ACHN (cell line): Measurements from ENCODE around the gene PHLDA2.

ENCODE experiments used
- DNase-seq: peaks from one replicate; pipeline ENCODE4 v3.0.0-alpha.2; 2015
- in situ Hi-C: cut with HindIII; loops from 2 replicates; pipeline ENCODE4 v1.10.0; 2017; ENCODE audit warnings: low sequenced_read_pairs, low pct_ligation_motif_present, low pct_unique_long_range_greater_than_20kb

The PHLDA2 gene

DNA sequence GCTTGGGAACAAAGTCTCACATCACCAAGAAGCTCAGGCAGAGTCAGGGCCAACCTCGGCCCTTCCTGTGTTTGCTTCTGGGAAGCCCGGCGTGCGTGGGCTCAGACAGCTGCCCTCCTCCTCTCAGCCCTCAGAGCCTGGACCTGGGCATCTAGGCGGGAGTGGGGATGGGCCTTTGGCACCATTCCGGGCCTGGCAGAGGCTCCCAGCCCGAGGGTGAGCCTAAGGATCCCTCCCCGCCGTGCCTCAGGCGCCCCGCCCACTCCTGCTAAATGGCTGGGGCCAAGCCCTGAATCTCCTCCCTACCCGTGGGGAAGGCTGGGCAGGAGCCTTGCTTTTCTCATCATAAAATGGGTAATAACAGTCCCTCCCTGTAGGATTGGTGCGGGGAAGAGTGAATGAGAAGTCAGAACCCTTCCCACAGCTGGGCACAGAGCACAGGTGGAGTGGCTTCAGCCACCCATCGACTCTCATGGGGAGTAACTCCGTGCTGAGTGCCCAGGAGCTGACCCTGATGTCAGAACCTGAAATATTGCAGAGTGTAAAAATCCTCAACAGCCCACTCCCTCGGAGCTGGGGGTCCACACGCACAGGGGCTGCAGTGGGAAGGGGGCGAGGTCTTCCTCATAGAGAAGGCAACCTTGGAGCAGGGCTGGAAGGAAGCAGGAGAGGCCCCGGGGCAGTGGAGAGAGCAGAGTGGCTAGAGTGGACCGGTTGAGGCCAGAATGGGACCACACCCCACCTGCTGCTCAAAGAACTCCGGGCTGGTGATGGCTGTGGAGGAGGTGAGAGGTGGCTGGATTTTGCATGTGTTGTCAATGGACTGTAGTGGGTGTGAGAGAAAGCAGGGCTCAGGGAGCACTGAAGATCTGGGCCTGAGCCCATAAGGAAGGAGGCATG lies 24.8 kb downstream of the PHLDA2 start:
- in situ Hi-C loops: no loop called here
- no peak for DNase-seq

DNA sequence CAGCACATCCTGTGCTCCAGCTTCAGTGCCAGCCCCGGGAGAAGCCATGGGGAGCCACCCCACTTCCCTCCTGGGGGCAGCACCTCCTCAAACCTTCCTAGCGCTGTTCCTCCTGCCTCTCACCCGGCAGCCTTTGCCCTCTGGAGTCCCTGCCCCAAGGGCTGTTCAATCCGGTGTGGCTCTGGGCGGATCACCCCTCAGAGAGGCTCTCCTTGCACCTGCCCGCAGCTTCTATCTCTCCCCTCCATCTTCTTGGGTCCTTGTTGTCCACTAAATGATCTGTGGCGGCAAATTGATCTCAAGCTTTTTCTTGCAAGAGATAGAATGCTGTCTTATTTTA lies 25.6 kb downstream of the PHLDA2 start:
- no peak for DNase-seq
- in situ Hi-C loops: no loop called here

DNA sequence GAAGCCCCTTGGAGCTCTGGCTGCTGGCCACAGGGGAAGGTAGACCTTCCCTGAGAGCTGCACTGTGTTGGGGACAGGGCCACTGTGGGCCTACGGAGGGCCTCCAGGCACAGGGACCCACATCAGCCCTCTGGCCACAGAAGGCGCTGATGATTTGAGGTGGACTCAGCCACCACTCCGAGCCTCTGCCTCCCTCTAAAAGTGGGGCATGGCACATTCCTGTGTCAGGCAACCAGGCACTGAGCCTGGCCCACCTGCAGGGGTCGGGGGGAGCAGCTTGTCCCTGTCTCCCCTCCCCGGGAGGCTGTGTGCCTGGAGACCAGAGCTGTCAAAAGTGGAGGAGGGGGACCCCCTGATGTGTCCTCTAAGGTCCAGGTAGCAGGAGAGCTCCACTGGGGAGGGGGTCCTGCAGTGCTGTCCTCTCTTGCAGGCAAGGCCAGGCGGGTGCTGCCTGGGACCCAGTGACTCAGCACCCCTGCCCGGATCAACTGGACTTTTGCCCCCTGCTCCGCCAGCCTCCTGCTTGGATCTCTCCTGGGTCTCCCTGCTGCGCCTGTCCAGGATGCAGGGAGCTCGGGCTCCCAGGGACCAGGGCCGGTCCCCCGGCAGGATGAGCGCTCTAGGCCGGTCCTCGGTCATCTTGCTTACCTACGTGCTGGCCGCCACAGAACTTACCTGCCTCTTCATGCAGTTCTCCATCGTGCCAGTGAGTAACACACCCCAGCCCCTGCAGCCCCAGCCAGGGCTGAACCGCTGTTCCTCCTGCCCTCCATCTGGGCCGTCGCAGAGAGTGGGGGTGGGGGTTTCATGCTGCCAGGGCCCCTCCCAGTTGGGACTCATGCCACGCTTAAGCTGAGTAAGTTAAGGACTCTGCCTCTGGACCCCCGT lies 26.2 kb downstream of the PHLDA2 start:
- in situ Hi-C loops: no loop called here
- DNase-seq: peak; percentile 44

DNA sequence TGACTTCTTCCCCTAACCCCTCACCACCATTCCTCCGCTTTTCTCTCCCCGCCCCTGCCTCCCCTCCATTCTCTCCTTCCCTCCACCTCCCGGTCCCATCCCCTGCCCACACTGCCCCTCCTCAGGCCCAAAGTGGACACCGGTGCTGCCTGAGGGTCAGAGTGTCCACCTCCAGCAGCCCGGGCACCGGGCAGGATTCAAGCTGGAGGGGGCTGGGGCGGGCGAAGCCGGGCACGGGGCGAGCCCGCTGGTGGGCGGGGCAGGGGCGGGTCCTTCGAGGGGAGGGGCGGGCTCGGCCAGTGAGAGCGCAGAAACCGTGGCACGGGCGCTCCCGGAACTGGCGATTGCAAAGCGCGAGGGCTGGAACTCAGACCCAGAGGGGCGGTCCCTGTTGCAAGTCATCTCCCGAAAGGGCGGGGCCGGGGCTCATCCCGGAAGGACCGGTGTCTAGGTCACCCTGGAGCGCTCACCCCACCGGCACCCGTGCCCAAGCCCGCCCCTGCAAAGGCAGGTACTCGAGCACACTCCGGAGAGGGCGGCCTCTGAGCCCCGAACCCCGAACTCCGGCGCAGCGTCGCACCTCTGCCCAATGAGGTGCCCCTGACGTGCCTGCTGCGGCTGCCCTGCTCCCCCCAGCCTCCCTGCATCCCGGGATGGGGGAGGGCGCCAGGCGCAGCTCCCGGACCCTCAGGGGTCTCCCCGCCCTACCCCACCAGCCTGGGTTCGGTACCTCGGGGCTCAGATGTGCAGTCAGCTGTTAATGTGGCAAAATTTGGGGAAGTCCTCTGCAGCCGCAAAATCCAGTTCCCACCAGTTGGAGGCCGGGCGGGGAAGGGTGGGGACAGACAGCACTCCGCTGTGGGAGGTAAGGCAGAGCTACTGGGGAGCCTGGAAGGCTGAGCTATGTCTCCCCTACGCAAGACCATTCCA lies 27.1 kb downstream of the PHLDA2 start:
- peak; percentile 91 for DNase-seq
- in situ Hi-C loops: no loop called here

DNA sequence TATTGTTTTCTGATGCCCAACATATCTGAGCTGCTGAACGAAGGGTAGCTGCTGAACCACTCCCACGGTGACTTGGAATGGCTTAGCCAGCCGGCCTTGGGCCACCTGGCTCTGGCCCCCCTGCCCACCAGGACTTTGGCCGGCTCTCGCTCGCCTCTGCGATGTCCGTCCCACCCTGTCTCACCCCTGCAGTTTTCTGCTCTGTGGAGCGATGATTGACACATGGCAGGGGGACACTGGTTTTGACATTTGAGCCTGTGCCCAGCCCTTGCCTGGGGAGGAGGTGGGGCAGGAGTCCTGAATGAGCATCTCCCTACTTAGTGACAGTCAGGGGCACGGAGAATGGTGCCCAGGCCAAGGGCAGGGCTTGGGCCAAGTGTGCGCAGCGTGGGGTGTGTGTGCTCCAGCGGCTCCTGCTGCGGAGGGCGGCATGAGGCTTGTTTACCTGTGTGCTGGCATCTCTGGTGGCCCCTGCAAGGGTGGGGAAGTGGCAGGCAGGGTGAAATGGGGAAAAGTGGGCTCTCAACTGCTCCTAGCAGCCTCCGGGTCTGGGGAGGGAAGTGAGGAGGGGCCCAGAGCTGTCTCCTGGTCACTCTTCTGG lies 27.9 kb downstream of the PHLDA2 start:
- no peak for DNase-seq
- in situ Hi-C loops: no loop called here

DNA sequence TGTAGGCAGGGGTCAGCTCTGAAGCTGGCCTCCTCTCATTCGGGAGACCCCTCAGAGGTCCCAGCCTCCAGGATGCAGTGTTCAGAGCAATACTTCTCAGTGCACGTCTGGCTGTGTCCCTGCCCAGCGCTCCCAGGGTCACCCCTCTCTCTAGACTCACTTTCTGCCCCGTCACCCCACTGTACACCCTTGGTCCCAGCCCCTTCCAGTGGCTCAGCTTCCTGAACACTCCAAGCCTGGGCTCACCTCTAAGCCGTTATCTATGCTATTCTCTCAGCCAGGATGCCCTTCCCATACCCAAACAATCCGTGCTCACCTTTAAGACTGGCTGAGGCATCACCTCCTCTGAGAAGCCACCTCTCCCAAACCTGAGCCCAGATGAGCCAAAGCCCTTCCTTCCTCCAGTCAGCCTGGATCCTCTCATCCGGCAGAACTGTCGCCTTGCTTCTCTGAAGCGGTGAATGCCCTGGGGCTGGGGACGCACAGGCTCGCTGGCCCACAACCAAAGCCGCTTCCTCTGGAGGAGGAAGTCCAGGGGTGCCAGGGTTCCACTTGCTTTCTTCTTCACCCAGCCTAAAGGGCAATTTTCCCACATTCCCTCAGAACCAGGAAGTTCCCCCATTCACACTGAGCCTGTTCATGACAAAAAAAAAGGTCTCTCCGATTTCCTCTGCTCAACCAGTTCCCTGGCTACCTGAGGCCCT lies 30.0 kb downstream of the PHLDA2 start:
- in situ Hi-C loops: no loop called here
- DNase-seq: no peak

DNA sequence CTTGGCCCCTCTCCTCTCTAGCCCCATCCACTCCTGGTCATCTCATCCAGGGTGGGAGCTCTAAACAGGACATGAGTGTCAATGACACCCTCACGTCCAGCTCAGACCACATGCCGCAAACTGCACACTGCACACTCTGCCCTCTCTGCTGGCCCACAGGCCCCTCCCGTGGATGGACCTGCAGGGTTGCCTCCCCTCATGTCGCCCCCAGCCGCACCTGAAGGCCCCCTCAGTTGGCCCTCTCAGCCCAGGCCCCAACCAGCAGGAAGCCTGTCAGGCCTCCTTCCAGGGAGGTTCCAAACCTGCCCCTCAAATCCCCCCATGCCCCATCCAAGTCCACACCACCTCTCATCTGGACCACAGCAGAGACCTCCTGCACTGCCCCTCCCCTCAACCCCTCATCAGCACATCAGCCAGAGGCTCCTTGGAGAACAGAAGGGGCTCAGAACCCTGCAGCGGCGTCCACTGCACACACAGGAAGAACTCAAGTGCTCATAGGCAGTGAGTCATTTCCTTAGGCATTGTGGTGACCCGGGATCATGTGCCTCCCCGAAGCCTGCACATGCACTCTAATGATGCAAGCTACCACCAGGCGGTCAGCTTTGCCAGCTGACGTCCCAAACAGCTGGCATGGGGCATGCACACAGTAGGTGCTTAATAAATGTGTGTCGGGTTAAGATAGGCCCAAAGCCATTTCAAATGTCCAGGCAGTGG lies 30.7 kb downstream of the PHLDA2 start:
- in situ Hi-C loops: no loop called here
- peak; percentile 73 for DNase-seq

DNA sequence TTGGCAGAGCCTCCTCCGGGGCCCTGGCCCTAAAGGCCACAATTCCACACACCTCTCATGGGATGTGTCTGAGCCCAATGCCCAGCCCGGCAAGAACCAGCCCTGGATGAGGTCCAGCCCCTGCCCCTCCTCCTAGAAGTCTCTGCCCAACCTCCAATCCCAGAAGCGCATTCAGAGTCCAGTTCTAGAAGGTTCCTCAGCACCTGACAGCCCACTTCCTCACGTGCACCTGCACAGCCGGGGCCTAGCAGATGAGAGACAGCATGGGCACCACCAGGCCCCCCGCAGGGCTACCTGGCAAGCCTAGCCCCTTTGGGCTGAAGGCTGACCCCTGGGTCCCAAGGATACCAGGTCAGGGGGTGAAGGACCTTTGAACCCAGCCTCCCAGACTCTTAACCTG lies 32.2 kb downstream of the PHLDA2 start:
- in situ Hi-C loops: no loop called here
- DNase-seq: no peak

DNA sequence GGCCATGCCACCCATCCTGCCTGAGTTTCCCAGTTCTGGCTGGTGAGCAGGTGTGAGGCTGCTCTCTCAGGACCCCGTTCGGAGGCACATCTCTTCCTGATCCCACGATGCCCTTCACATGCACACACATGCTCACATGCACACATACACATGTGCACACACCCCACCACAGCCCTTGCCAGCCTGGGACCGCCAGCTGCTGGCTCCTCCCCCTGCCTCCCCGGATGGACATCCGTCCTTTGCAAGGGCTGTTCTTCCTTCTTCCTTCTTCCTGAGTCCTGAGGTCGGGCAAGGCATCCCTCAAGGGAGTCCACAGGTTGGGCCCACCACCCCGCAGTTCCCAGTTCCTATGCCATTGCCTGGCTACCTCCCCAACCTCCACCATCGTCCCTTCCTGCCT lies 33.2 kb downstream of the PHLDA2 start:
- DNase-seq: no peak
- in situ Hi-C loops: no loop called here

DNA sequence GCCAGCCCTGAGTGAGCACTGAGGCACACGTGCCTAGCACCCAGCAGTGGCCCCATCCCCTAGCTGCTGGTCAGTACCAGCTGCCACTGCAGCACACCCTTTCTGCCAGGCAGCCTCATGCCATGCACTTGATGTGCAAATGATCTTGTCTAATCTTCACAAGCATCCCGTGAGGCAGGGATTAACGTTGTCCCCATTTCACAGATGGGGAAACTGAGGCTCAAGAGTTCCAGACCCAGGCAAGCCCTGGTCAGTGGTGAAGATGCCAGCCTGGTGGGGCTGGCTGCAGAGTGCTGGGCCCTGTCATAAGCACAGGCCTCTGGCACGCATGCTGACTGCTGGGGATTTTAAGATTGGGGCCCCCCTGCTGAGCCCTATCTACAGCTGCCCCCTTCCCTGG lies 35.3 kb downstream of the PHLDA2 start:
- in situ Hi-C loops: no loop called here
- no peak for DNase-seq

DNA sequence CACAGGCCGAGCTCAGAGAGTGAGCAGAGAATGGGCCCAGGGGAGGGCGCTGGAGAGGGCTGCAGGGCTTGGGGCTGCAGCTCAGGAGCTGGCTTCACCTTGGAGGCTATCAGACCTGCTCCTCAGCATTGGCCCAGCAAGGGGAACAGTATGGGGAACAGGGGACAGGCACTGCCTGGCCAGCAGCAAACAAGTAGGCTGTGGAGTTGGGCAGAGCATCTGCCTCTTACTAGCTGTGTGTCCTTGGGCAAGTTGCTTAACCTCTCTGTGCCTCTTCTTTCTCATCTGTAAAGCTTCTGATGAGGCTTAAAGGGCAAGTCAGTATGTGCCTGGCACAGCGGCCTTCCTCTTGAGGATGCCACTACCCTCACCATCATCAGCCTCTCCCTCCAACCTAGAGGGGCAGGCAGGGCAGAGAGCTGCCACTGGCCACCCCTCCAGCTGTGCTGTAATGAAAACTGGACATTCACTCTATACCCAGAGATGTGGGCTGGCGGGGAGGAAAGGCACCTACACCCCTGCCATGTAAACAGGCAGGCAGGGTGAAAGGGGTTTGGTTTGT lies 36.2 kb downstream of the PHLDA2 start:
- no peak for DNase-seq
- in situ Hi-C loops: no loop called here

DNA sequence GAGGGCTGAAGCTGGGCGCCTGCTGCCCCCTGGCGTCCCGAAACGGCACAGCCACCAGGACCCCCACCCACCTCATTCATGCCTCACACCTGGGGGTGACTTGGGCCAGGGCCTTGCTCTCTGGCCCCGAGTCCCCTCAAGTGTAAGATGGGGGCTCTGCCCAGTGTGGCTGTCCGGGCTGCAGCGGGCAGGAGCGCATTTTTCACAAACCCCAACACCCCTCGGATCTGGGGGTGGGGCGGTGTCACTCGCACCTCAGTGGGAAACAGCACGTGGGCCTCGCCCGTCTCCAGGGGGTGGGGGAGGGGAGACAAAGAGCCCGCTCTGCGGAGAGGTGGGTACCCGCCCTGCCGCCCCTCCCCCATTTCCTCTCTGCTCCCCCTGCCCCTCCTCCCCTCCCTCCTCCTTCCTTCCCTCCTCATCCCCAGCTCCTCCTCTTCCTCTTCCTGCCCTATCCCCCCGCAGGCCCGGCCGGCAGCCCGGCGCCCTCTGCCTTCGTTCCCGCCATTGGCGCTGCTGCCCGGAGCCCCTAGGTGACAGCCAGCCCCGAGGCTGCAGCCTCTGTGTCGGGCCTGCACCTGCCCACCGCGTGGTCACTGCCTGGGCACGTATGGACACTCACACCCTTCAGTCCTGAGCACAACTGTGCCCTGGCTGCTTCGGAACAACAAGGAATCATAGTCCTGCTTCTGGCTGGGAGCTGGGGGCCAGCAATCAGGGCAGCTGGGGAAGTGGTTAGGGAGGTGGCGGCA lies 36.8 kb downstream of the PHLDA2 start:
- peak; percentile 49 for DNase-seq
- in situ Hi-C loops: no loop called here

DNA sequence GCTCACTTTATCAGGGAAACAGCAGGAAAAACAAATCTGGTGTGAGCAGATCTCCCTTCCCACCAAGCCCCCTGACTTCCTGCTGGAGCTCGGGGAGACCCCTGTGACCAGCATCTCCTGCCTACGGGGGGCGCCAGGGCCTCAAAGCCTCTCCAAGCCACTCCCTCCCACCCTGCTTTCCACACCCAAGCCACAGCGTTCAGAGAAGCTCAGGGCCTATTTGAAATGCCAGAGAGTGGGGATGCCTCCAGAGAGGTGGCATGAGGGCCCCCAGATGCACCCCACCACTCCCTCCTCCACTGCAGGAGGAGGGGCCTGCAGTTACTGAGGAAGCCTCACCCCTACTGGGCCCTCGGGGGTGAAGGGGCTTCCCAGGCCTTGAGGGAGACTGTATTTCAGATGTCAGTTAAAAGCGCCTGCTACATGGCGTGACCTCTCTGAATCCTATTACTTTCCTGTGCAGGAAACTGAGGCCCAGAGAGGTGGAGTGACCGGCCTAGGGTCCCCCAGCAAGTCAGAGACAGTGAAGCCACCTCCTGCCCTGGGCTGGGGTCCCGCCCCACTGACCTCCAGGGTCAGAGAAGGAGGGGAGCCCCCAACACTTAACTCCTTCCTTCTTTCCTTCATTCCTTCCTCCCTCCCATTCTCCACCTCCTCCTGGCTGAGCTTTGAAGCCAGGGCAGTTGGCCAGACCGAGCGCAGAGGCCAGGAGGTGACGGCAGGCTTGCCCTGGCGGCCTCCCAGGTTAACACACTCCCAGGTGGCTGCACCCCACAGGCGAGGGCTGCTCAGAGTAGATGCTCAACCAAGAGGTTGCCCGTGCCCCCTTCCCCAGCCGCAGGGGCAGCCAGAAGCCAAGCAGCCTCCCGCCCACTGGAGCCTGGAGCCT lies 37.6 kb downstream of the PHLDA2 start:
- peak; percentile 7 for DNase-seq

DNA sequence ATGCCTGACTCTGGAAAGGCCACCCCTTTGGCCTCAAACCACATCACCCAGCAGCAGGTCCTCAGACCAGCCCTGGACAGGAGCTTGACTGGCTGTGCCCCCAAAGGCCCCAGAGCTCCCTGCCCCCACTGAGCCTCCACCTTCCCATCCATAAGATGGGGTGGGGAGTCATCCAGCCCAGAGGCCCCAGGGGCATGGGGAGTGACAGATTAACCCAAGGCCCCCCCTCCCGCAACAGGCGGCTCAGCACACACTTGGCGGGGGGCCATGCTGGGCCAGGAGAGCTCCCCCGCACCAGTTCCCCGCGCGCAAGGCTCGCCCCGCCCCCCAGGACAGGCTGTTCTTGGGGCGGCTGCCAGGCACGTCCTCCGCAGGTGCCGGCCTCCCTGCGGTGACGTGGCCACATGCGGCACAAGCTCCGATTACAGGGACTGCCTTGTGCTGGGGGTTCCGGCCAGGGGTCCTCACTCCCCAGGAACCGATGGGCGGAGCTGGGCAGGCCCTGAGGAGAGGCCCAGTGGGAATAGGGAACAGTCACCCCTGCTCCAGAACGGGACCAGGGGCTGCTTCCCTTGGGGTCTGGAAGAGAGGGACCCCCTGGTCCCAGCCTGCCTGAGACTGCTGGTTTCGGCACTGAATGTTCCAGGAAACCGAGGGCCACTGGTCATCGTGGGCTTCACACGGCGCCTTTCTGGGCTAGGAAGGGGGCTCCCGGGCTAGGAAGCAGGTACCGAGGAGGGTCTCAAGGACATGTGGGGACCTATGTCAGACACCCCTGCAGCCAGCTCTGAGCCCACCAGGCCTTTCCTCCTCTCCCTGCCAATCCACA lies 38.5 kb downstream of the PHLDA2 start:
- DNase-seq: peak; percentile 12

More for the DNA sequence above, 37.6 kb downstream of the PHLDA2 start:
- in situ Hi-C loops: no loop called here

More for the DNA sequence above, 38.5 kb downstream of the PHLDA2 start:
- in situ Hi-C loops: no loop called here
